Measurements from ENCODE around the gene ZNF599. TPM values are rescaled to one million over a fixed set of nuclear protein-coding genes. Genes with fewer than 3 reads are reported as not detected.

Gene ZNF599
- total and polyA plus RNA-seq, 7 experiments from 2014 or later, result 2.9 to 11.6 (median 9.6) TPM

DNA sequence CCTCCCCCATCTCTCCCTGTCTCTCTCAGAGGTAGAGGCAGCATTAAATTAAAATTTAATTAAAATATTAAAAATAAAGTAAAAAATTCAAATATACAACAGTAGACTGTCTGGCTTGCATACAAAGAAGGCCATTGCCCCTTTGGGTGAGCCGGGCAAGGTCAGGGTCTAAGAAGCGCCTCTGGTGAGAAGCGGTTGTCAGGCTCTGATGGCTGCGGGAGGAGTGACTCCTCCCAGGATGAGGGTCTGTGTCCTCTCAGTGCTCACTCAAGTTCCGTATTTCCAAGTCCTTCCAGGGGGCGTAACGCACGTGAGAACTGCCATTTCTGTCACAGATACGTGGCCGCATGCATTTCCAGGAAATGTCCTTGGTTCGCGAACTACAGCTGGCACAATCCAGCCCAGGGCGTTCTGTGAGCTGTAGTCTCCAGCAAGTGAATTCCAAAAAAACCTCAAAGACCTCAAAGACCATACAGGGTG lies 39.7 kb downstream of the ZNF599 start:
- Histone ChIP-seq H3K4me3 (ENCODE audit: low read length) (peak overlapping the region; percentile 79), H3K4me1 (ENCODE audit: control insufficient read depth in 2 of 2, insufficient read depth in 2 of 2, low read length in 2 of 2) (peaks cover 11 to 17% of the 10 kb centered on the region in 2 donors), H3K27me3 (ENCODE audit: control insufficient read depth in 2 of 2, insufficient read depth in 2 of 2, low read length in 2 of 2) (no peaks in the 10 kb centered on the region), H3K9me3 (ENCODE audit: control insufficient read depth in 2 of 3, low read length in 3 of 3) (peaks cover 0 to 6% (median 0%) of the 10 kb centered on the region in 3 experiments), H3K27ac (ENCODE audit: low read depth, low read length) (peak overlapping the region; percentile 94), H3K36me3 (ENCODE audit: control insufficient read depth in 2 of 3, insufficient read depth in 3 of 3, low read length in 3 of 3) (peaks cover 0 to 26% (median 9%) of the 10 kb centered on the region in 3 experiments)
- peak overlapping the region; percentile 86 to 99 (median 98) for H3K4me3 Mint-ChIP-seq
- ChIA-PET POLR2A (interaction anchor here (0.6 to 2.3 kb wide), 8 partner anchors 39 to 566 kb away, joined by 3 to 17 read pairs (median 4); partner anchors contain the start of genes SCGB2B2, ZNF30 and ZNF302), CTCF (no interaction called here)
- DNase-seq (peak in 1 of 9 donors; percentile 42), ATAC-seq (peak; percentile 21)
- intact Hi-C loops (cut with micrococcal nuclease), result loop anchor here (1.0 to 10.0 kb wide), 10 partner anchors 40 to 1011 kb away; partner anchors contain the start of genes GRAMD1A (in 1 of the 2), PSENEN (in 1 of the 2), SCGB2B2 (in 1 of the 2) and U2AF1L4 (in 1 of the 2)
- peaks cover 18 to 39% (median 28%) of the 10 kb centered on the region in 7 donors for H3K4me1 Mint-ChIP-seq
- peak overlapping the region; percentile 90 to 99 (median 98) for H3K27ac Mint-ChIP-seq
- H3K36me3 Mint-ChIP-seq, result peaks cover 8 to 32% (median 28%) of the 10 kb centered on the region in 5 donors
- peaks cover 7 to 26% (median 13%) of the 10 kb centered on the region in 11 donors for H3K9me3 Mint-ChIP-seq
- H3K27me3 Mint-ChIP-seq, result peaks cover 0 to 5% (median 0%) of the 10 kb centered on the region in 5 donors

DNA sequence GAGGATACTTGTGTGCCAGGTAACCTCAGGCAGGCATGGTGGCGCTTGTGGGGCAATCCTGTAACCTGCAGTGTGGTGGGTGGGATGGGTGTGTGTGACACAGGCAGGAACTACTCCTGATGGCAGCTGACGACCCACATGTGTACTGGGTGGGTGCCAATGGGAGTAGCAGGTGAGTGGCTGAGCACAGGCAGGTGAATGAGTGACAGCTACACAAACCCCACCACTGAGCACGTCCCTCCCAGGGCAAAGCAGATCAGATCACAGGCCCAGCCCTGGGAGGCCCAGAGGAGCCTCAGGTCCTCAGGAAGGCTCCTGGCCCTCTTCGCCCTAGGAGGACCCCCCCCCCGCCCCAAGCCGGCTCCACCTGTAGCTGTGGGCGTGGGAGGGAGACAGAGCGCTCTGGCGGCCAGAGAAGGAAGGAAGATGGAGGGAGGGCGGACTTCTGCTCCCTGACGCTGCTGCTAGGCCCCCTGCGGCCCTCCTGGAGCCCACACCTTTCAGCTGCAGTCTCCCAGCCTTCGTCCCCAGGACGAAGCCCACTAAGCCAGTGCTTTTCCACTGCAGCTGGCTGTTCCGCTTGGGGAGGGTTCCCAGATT lies 40.3 kb downstream of the ZNF599 start:
- ChIA-PET POLR2A (interaction anchor here (0.6 to 2.3 kb wide), 6 partner anchors 39 to 566 kb away, joined by 3 to 17 read pairs (median 4); partner anchors contain the start of genes SCGB2B2 and ZNF302), CTCF (no interaction called here)
- H3K4me1 Mint-ChIP-seq, result peaks cover 17 to 39% (median 28%) of the 10 kb centered on the region in 7 donors
- H3K4me3 Mint-ChIP-seq, result peak overlapping the region; percentile 45 to 99 (median 70)
- DNase-seq, result no peak
- H3K36me3 ChIP-seq (ENCODE audit: control insufficient read depth in 2 of 3, insufficient read depth in 3 of 3, low read length in 3 of 3), result peaks cover 0 to 21% (median 9%) of the 10 kb centered on the region in 3 experiments
- no peak for ATAC-seq
- H3K4me3 ChIP-seq (ENCODE audit: low read length), result no peak overlapping the region
- H3K9me3 ChIP-seq (ENCODE audit: control insufficient read depth in 2 of 3, low read length in 3 of 3), result peaks cover 0 to 3% (median 0%) of the 10 kb centered on the region in 3 experiments
- peaks cover 11 to 26% (median 22%) of the 10 kb centered on the region in 5 donors for H3K36me3 Mint-ChIP-seq
- intact Hi-C loops (cut with micrococcal nuclease), result loop anchor here (1.0 to 10.0 kb wide), 10 partner anchors 41 to 1012 kb away; partner anchors contain the start of genes GRAMD1A (in 1 of the 2), PSENEN (in 1 of the 2), SCGB2B2 (in 1 of the 2) and U2AF1L4 (in 1 of the 2)
- no peaks in the 10 kb centered on the region for H3K27me3 ChIP-seq (ENCODE audit: control insufficient read depth in 2 of 2, insufficient read depth in 2 of 2, low read length in 2 of 2)
- H3K4me1 ChIP-seq (ENCODE audit: control insufficient read depth in 2 of 2, insufficient read depth in 2 of 2, low read length in 2 of 2), result peaks cover 11 to 17% of the 10 kb centered on the region in 2 donors
- peak overlapping the region; percentile 94 for H3K27ac ChIP-seq (ENCODE audit: low read depth, low read length)
- peaks cover 3 to 11% (median 5%) of the 10 kb centered on the region in 5 donors for H3K27me3 Mint-ChIP-seq
- H3K9me3 Mint-ChIP-seq, result peaks cover 4 to 20% (median 9%) of the 10 kb centered on the region in 11 donors
- H3K27ac Mint-ChIP-seq, result peak overlapping the region in 4 of 9 donors; percentile 17 to 98 (median 73)

DNA sequence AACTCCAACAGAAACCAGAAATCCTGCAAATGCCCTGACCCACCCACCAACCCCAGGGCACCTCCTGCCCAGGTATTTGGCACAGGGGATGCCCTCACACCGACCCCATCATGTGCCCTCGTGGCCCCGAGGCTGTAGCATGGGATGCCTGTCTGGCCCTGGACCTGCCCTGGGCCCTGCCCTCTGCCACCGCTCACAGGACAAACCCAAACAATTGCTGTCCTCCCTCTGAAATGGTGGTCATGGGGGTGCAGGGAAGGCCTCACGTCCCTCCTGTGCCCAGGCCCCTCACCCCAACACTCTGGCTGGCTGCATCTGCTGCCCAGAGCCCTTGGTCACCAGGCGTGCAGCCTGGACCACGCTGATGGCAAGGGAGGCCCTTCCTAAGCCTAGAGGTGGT lies 41.1 kb downstream of the ZNF599 start:
- peaks cover 11 to 17% of the 10 kb centered on the region in 2 donors for H3K4me1 ChIP-seq (ENCODE audit: control insufficient read depth in 2 of 2, insufficient read depth in 2 of 2, low read length in 2 of 2)
- H3K36me3 ChIP-seq (ENCODE audit: control insufficient read depth in 2 of 3, insufficient read depth in 3 of 3, low read length in 3 of 3), result peaks cover 0 to 18% (median 4%) of the 10 kb centered on the region in 3 experiments
- Mint-ChIP-seq H3K4me1 (peaks cover 17 to 37% (median 28%) of the 10 kb centered on the region in 7 donors), H3K27ac (no peak overlapping the region), H3K4me3 (peak overlapping the region in 5 of 10 donors; percentile 5 to 66 (median 25)), H3K27me3 (peaks cover 5 to 16% (median 12%) of the 10 kb centered on the region in 5 donors), H3K36me3 (peaks cover 11 to 25% (median 16%) of the 10 kb centered on the region in 5 donors), H3K9me3 (peaks cover 4 to 15% (median 9%) of the 10 kb centered on the region in 11 donors)
- H3K4me3 ChIP-seq (ENCODE audit: low read length), result no peak overlapping the region
- ChIA-PET CTCF (no interaction called here), POLR2A (interaction anchor here (2.2 kb wide), 1 partner anchor 40 kb away, joined by 7 read pairs; no protein-coding TSS in a partner anchor)
- intact Hi-C loops (cut with micrococcal nuclease), result loop anchor here (2.0 to 10.0 kb wide), 7 partner anchors 129 to 1013 kb away; partner anchors contain the start of genes GRAMD1A (in 1 of the 2), PSENEN (in 1 of the 2), U2AF1L4 (in 1 of the 2) and UBA2 (in 1 of the 2)
- H3K9me3 ChIP-seq (ENCODE audit: control insufficient read depth in 2 of 3, low read length in 3 of 3), result no peaks in the 10 kb centered on the region
- no peak for ATAC-seq
- H3K27ac ChIP-seq (ENCODE audit: low read depth, low read length), result no peak overlapping the region
- H3K27me3 ChIP-seq (ENCODE audit: control insufficient read depth in 2 of 2, insufficient read depth in 2 of 2, low read length in 2 of 2), result no peaks in the 10 kb centered on the region
- no peak for DNase-seq

DNA sequence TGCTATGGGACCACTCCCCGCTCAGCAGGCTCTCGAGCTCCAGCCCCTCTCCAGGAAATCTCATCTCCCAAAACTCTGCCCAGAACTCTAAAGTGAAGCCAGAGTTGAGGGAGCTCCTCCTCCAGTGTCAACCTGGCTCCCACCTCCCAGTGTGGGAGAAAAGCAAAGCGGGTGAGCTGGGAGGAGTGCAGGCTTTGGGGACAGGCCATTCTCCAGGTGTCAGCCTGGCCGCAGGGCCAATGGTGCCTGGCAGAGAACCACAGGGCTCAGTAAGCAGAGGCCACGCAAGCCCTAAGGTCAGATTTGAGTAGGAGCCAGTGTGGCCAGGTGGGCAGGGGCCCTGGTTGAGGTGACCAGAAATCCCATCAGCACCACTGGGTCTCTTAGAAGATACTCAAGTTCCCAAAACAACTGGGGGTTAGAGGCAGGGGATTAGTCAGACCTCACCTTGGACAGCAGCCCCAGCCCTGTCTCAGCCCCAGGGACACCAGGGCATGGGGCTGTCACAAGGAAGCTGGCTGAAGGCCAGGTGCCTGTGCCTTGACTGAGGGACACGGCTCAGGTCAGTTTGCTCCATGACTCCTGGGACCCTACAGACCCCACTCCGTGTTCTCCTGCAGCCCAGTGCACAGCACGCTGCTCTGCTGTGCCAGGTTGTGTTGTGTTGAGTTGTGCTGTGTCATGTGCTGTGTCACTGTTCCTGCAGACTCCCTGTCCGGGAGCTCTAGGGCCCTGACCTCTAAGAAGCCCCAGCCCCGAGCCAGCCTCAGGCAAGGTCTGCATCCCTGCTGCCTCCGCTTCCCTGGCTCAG lies 41.8 kb downstream of the ZNF599 start:
- H3K27ac ChIP-seq (ENCODE audit: low read depth, low read length), result no peak overlapping the region
- Mint-ChIP-seq H3K4me1 (peaks cover 12 to 31% (median 25%) of the 10 kb centered on the region in 7 donors), H3K36me3 (peaks cover 10 to 19% (median 11%) of the 10 kb centered on the region in 5 donors), H3K4me3 (peak overlapping the region in 5 of 10 donors; percentile 5 to 66 (median 25)), H3K27me3 (peaks cover 9 to 23% (median 20%) of the 10 kb centered on the region in 5 donors), H3K27ac (peak overlapping the region in 1 of 9 donors; percentile 26), H3K9me3 (peaks cover 4 to 12% (median 7%) of the 10 kb centered on the region in 11 donors)
- H3K27me3 ChIP-seq (ENCODE audit: control insufficient read depth in 2 of 2, insufficient read depth in 2 of 2, low read length in 2 of 2), result no peaks in the 10 kb centered on the region
- ChIA-PET POLR2A (no interaction called here), CTCF (no interaction called here)
- H3K4me3 ChIP-seq (ENCODE audit: low read length), result no peak overlapping the region
- ATAC-seq (no peak), DNase-seq (no peak)
- intact Hi-C loops (cut with micrococcal nuclease), result loop anchor here (5.0 to 10.0 kb wide), 5 partner anchors 131 to 306 kb away; partner anchors contain the start of genes GRAMD1A (in 1 of the 2) and UBA2 (in 1 of the 2)
- H3K4me1 ChIP-seq (ENCODE audit: control insufficient read depth in 2 of 2, insufficient read depth in 2 of 2, low read length in 2 of 2), result peaks cover 11 to 17% of the 10 kb centered on the region in 2 donors
- H3K9me3 ChIP-seq (ENCODE audit: control insufficient read depth in 2 of 3, low read length in 3 of 3), result no peaks in the 10 kb centered on the region
- H3K36me3 ChIP-seq (ENCODE audit: control insufficient read depth in 2 of 3, insufficient read depth in 3 of 3, low read length in 3 of 3), result peaks cover 0 to 16% (median 0%) of the 10 kb centered on the region in 3 experiments

DNA sequence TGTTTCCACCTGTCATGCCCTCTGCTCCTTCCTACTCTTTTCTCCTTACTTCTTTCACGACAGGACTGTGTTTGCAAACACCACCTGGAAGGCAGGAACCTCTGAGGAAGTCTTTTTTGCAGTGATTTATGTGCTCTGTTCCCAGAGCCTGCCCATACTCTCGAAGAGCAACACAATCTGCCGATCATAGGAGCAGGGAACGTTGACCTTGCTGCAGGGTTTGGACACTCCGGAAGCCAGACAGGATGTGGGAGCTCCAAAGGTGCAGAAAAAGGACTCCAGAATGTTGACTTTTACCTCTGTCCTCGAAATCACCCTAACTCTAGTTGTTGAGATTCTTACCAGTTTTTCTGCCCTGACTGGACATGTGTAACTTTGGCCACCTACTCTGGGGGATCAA lies 47.6 kb downstream of the ZNF599 start:
- POLR2A ChIA-PET, result no interaction called here
- H3K27ac ChIP-seq (ENCODE audit: low read depth, low read length), result no peak overlapping the region
- no peaks in the 10 kb centered on the region for H3K9me3 ChIP-seq (ENCODE audit: control insufficient read depth in 2 of 3, low read length in 3 of 3)
- intact Hi-C loops (cut with micrococcal nuclease), result no loop called here
- H3K27me3 ChIP-seq (ENCODE audit: control insufficient read depth in 2 of 2, insufficient read depth in 2 of 2, low read length in 2 of 2), result no peaks in the 10 kb centered on the region
- no peaks in the 10 kb centered on the region for H3K36me3 ChIP-seq (ENCODE audit: control insufficient read depth in 2 of 3, insufficient read depth in 3 of 3, low read length in 3 of 3)
- H3K36me3 Mint-ChIP-seq, result peaks cover 0 to 9% (median 0%) of the 10 kb centered on the region in 5 donors
- H3K27me3 Mint-ChIP-seq, result peaks cover 11 to 48% (median 38%) of the 10 kb centered on the region in 5 donors
- peaks cover 0 to 2% (median 0%) of the 10 kb centered on the region in 7 donors for H3K4me1 Mint-ChIP-seq
- no peaks in the 10 kb centered on the region for H3K9me3 Mint-ChIP-seq
- DNase-seq, result no peak
- H3K27ac Mint-ChIP-seq, result no peak overlapping the region
- no peak overlapping the region for H3K4me3 Mint-ChIP-seq
- H3K4me3 ChIP-seq (ENCODE audit: low read length), result no peak overlapping the region
- no peaks in the 10 kb centered on the region for H3K4me1 ChIP-seq (ENCODE audit: control insufficient read depth in 2 of 2, insufficient read depth in 2 of 2, low read length in 2 of 2)
- ATAC-seq, result no peak
- CTCF ChIA-PET, result interaction anchor here (0.7 kb wide), 1 partner anchor 222 kb away, joined by 3 read pairs; no protein-coding TSS in a partner anchor

DNA sequence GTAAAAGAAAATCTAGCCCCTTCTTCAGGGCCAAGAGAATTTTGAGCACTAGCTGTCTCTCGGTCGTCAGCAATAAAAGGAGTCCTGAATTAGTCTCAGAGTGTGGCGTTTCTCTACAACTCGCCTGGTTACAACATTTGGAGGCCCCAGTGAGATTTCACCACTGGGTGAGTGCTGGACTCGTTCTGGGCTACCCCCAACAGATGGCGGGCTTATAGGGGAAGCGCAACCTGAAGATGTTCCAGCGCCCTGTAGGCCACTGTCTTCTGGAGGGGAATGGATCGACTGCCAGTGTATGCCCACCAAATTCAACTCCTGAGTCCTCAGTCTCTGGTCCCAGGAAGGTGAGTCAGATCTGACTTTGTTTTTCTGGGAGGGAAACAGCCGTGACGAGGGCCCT lies 50.7 kb downstream of the ZNF599 start:
- Histone ChIP-seq H3K27me3 (ENCODE audit: control insufficient read depth in 2 of 2, insufficient read depth in 2 of 2, low read length in 2 of 2) (no peaks in the 10 kb centered on the region), H3K4me3 (ENCODE audit: low read length) (no peak overlapping the region), H3K4me1 (ENCODE audit: control insufficient read depth in 2 of 2, insufficient read depth in 2 of 2, low read length in 2 of 2) (no peaks in the 10 kb centered on the region), H3K27ac (ENCODE audit: low read depth, low read length) (no peak overlapping the region), H3K36me3 (ENCODE audit: control insufficient read depth in 2 of 3, insufficient read depth in 3 of 3, low read length in 3 of 3) (no peaks in the 10 kb centered on the region), H3K9me3 (ENCODE audit: control insufficient read depth in 2 of 3, low read length in 3 of 3) (no peaks in the 10 kb centered on the region)
- no peak for ATAC-seq
- H3K4me1 Mint-ChIP-seq, result peaks cover 0 to 2% (median 0%) of the 10 kb centered on the region in 7 donors
- peaks cover 11 to 47% (median 25%) of the 10 kb centered on the region in 5 donors for H3K27me3 Mint-ChIP-seq
- DNase-seq, result no peak
- CTCF ChIA-PET, result interaction anchor here (1.6 kb wide), 1 partner anchor 10 kb away, joined by 4 read pairs; no protein-coding TSS in a partner anchor
- POLR2A ChIA-PET, result no interaction called here
- intact Hi-C loops (cut with micrococcal nuclease), result no loop called here
- peaks cover 0 to 5% (median 0%) of the 10 kb centered on the region in 5 donors for H3K36me3 Mint-ChIP-seq
- no peak overlapping the region for H3K4me3 Mint-ChIP-seq
- H3K27ac Mint-ChIP-seq, result no peak overlapping the region
- no peaks in the 10 kb centered on the region for H3K9me3 Mint-ChIP-seq
